Lung microvascular endothelial cell (primary cell): ENCODE measurements around the gene DLX1. TPM values are rescaled to one million over a fixed set of nuclear protein-coding genes. Genes with fewer than 3 reads are reported as not detected.
"Not testable (repeated sequence)": the region's sequence is repeated elsewhere in the genome, so short reads cannot be mapped to it uniquely, and the experiment has no call there.

ENCODE experiments used
- DNase-seq, 2 donors: peaks; one replicate each; pipeline versions ENCODE4 v3.0.0 to v3.0.0-alpha.2; 2010; ENCODE audit warnings: low read depth in 2 of 2
- total RNA-seq: library from RNA; depleted of rRNA; stranded (reverse); fragments of >200 nt; gene quantifications from 2 replicates; pipeline ENCODE4 v1.2.1, GENCODE V29; 2014

Gene DLX1
- total RNA-seq, result not detected in 2 replicates

- DNase-seq, result no peak
These were observed at the start of gene DLX1 for GRCh38 chr2:172085460-172086159. Gene DLX1, plus strand, starts transcription at chr2:172085507. Its CDS starts 171 bp downstream, at chr2:172085678.

- no peak for DNase-seq
These were observed 47.2 kb upstream of the DLX1 start for GRCh38 chr2:172038121-172038520.

GRCh38 chr2:172038604-172039003, 46.7 kb upstream of the DLX1 start:
- no peak for DNase-seq

GRCh38 chr2:172039011-172039704, 46.1 kb upstream of the DLX1 start:
- DNase-seq, result no peak

- no peak for DNase-seq
These were observed 45.0 kb upstream of the DLX1 start for GRCh38 chr2:172040311-172040710.

- peak in 1 of 2 donors; percentile 24 for DNase-seq
These were observed 39.1 kb upstream of the DLX1 start for GRCh38 chr2:172046080-172046678.

GRCh38 chr2:172046866-172047565, 38.3 kb upstream of the DLX1 start:
- no peak for DNase-seq

GRCh38 chr2:172047566-172048507, 37.5 kb upstream of the DLX1 start:
- no peak for DNase-seq

- DNase-seq, result no peak
These were observed 36.5 kb upstream of the DLX1 start for GRCh38 chr2:172048508-172049503.

GRCh38 chr2:172049567-172050120, 35.7 kb upstream of the DLX1 start:
- DNase-seq, result no peak

- DNase-seq, result no peak
These were observed 34.7 kb upstream of the DLX1 start for GRCh38 chr2:172050479-172051125.

GRCh38 chr2:172052000-172052983, 33.0 kb upstream of the DLX1 start:
- DNase-seq, result peak; percentile 31 to 88

GRCh38 chr2:172053486-172053885, 31.8 kb upstream of the DLX1 start:
- DNase-seq, result no peak

GRCh38 chr2:172056293-172056692, 29.0 kb upstream of the DLX1 start:
- no peak for DNase-seq

GRCh38 chr2:172058660-172059059, 26.6 kb upstream of the DLX1 start:
- DNase-seq, result no peak

GRCh38 chr2:172060118-172060517, 25.2 kb upstream of the DLX1 start:
- DNase-seq, result not testable (repeated sequence)

GRCh38 chr2:172062402-172063004, 22.8 kb upstream of the DLX1 start:
- no peak for DNase-seq
